Tibial artery (tissue), 4 donors: Measurements from ENCODE around the gene SCFD2.

Experiments used
- DNase-seq, 2 donors: peaks; one replicate each; pipeline ENCODE4 v3.0.0-alpha.2; 2019
- H3K27ac ChIP-seq, 2 donors: fragments of 200-600 bp; sonication (generic) in 1 of 2; 1 replicate in 1 of 2; 2 replicates in 1 of 2; pipeline ENCODE4 v1.5.1; 2018 to 2019; ENCODE audit warnings: mild to moderate bottlenecking in 1 of 2
- H3K27me3 ChIP-seq, 2 donors: fragments of 200-600 bp; sonication (generic) in 1 of 2; one replicate each; pipeline versions ENCODE4 v1.5.1 to v1.6.0; 2016 to 2019
- H3K36me3 ChIP-seq, 3 donors: fragments of 200-600 bp; sonication (generic) in 2 of 3; one replicate each; pipeline ENCODE4 v1.5.1; 2016 to 2019; ENCODE audit warnings: mild to moderate bottlenecking in 2 of 3
- H3K4me1 ChIP-seq, 4 donors: fragments of 200-600 bp; sonication (generic) in 2 of 4; 1 replicate in 3 of 4; 2 replicates in 1 of 4; pipeline ENCODE4 v1.5.1; 2016 to 2019
- H3K4me3 ChIP-seq, 2 donors: fragments of 200-600 bp; sonication (generic) in 1 of 2; 1 replicate in 1 of 2; 2 replicates in 1 of 2; pipeline ENCODE4 v1.5.1; 2018 to 2019; ENCODE audit warnings: mild to moderate bottlenecking in 2 of 2
- H3K9me3 ChIP-seq, 3 donors: fragments of 200-600 bp; sonication (generic) in 1 of 3; one replicate each; pipeline ENCODE4 v1.5.1; 2016 to 2019
- intact Hi-C: fragments of 100-400 bp; cut with DNase I; formaldehyde crosslinking; loops from one replicate; pipeline ENCODE4 v1.15.0; 2023; ENCODE audit warnings: low total_unique reads
- TF ChIP-seq, protein P1 (sequence below), 2 experiments: fragments of 200-600 bp in 1 of 2; fragments of 450-650 bp in 1 of 2; IDR thresholded peaks; one replicate each; pipeline ENCODE4 v1.5.1; 2017 to 2019; ENCODE audit warnings: antibody characterized with exemption in 2 of 2, mild to moderate bottlenecking in 1 of 2, moderate library complexity in 1 of 2

SCFD2 gene

DNA sequence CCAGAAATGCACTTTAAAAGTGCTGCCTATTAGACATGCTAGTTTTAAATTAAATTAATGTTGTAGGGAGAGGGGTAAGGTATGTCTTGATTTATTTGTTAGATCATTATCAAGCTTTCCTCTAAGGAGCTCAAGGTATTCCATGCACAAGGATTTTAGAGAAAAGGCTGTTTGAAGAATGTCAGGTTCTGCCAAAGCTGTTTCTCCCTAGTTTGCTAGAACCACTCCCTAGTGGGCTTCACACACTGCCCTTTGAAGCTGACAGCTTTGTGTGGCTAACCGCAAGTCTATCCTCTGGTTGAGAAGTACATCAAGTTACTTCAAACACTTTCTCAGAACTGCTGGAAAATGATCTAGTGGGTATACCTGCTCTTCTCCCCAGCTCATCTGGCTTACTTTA is 471.4 kb downstream of the SCFD2 start:
- Histone ChIP-seq H3K27ac (no peak overlapping the region), H3K4me3 (no peak overlapping the region), H3K27me3 (no peaks in the 10 kb centered on the region), H3K36me3 (no peaks in the 10 kb centered on the region), H3K9me3 (no peaks in the 10 kb centered on the region), H3K4me1 (no peaks in the 10 kb centered on the region)
- intact Hi-C loops, result no loop called here
- TF ChIP-seq, protein P1, sequence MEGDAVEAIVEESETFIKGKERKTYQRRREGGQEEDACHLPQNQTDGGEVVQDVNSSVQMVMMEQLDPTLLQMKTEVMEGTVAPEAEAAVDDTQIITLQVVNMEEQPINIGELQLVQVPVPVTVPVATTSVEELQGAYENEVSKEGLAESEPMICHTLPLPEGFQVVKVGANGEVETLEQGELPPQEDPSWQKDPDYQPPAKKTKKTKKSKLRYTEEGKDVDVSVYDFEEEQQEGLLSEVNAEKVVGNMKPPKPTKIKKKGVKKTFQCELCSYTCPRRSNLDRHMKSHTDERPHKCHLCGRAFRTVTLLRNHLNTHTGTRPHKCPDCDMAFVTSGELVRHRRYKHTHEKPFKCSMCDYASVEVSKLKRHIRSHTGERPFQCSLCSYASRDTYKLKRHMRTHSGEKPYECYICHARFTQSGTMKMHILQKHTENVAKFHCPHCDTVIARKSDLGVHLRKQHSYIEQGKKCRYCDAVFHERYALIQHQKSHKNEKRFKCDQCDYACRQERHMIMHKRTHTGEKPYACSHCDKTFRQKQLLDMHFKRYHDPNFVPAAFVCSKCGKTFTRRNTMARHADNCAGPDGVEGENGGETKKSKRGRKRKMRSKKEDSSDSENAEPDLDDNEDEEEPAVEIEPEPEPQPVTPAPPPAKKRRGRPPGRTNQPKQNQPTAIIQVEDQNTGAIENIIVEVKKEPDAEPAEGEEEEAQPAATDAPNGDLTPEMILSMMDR (IDR thresholded peaks at IDR 0.05), result no peak
- DNase-seq, result no peak

DNA sequence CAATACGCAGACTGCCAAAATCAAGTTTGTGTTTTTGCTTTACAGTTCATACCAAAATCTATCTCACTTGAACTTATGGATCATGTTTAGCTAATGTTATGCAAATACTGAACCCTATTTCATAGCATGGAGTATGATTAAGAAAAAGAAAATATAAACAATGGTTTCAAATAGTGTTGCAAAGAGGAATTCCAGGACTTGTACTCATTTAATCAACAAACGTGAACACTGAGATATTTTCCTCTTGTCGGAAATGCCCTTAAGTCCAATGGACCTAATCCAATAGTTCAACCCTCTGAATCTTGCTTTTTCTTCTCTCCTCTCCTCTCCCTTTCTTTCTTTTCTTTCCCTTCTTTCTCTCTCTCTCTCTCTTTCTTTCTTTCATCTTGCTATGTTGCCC is 473.0 kb downstream of the SCFD2 start:
- TF ChIP-seq, protein P1 (IDR thresholded peaks at IDR 0.05), result no peak
- Histone ChIP-seq H3K9me3 (no peaks in the 10 kb centered on the region), H3K27me3 (no peaks in the 10 kb centered on the region), H3K27ac (no peak overlapping the region), H3K4me1 (no peaks in the 10 kb centered on the region), H3K36me3 (no peaks in the 10 kb centered on the region), H3K4me3 (no peak overlapping the region)
- DNase-seq, result no peak
- intact Hi-C loops, result no loop called here

DNA sequence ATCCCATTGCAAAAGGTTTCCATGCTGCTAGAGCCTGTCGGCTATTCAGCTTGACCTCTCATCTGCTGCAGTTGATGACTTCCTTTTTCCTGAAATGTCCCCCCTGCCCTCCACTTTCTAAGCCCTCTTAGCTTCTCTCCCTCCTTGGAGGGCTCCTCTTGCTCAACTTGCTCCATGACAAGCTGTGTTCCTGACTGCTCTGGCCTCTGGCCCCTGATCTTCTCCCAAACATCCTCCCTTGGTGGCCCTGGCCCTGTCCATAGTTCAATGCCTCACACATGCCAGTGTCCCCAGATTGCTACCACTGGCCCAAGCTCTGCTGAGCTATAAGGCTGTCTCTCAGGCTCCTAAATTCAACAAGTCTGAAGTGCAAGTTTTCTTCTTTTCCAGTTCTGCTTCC is 474.1 kb downstream of the SCFD2 start:
- no peak for DNase-seq
- Histone ChIP-seq H3K4me1 (no peaks in the 10 kb centered on the region), H3K9me3 (no peaks in the 10 kb centered on the region), H3K27me3 (no peaks in the 10 kb centered on the region), H3K36me3 (no peaks in the 10 kb centered on the region), H3K4me3 (no peak overlapping the region), H3K27ac (no peak overlapping the region)
- intact Hi-C loops, result no loop called here
- TF ChIP-seq, protein P1 (IDR thresholded peaks at IDR 0.05), result no peak

DNA sequence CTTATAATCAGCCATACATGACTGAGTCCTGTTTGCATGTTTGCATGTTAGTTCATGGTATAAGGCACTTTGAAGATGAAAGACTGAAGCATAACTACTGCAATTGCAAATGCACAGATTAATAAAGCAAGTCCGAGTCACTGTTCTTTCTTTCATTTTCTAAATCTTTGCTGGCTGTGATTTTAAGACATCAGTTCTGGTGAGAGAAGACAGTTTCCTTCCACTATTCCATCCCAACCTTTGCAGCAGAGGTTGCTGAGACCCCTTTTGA is 475.4 kb downstream of the SCFD2 start:
- Histone ChIP-seq H3K27me3 (no peaks in the 10 kb centered on the region), H3K27ac (no peak overlapping the region), H3K4me3 (no peak overlapping the region), H3K9me3 (no peaks in the 10 kb centered on the region), H3K36me3 (peaks cover 0 to 7% (median 0%) of the 10 kb centered on the region in 3 donors), H3K4me1 (no peaks in the 10 kb centered on the region)
- DNase-seq, result no peak
- TF ChIP-seq, protein P1 (IDR thresholded peaks at IDR 0.05), result no peak
- intact Hi-C loops, result no loop called here

DNA sequence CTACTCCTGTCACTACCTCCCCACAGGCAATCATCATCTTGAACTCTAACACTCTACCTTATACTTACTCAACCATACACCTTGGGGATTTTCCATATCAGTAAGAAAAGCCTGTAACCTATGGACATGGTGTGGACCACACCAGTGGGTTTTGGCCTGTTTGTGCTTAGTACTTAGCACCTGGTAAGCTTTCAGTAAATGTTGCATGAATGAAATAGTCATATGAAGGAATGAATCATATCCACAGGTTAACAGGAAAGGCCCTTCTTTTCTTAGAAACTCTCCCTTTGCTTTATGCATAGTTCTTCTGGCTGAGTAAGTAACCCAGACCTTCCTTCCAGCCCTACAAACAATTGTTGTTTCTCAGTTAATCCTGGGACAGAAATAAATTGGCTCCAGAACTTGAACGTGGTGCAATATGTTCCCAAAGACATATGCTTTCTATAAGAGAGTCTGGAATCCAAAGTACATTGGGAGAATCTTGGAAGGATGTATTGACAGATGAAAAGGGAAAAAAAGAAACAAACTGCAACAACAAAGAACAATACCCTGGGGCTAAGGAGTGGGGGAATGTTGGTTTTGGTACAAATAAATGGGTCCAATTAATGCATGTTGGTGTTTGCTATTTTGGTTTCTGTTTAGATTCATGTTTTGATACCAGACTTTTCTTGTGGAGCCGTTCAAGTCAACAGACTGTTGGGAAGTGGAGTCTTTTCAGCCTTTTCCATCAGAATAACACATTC is 475.9 kb downstream of the SCFD2 start:
- intact Hi-C loops, result no loop called here
- no peak for DNase-seq
- Histone ChIP-seq H3K9me3 (no peaks in the 10 kb centered on the region), H3K27ac (no peak overlapping the region), H3K36me3 (peaks cover 0 to 11% (median 0%) of the 10 kb centered on the region in 3 donors), H3K4me1 (no peaks in the 10 kb centered on the region), H3K4me3 (no peak overlapping the region), H3K27me3 (no peaks in the 10 kb centered on the region)
- TF ChIP-seq, protein P1 (IDR thresholded peaks at IDR 0.05), result no peak

DNA sequence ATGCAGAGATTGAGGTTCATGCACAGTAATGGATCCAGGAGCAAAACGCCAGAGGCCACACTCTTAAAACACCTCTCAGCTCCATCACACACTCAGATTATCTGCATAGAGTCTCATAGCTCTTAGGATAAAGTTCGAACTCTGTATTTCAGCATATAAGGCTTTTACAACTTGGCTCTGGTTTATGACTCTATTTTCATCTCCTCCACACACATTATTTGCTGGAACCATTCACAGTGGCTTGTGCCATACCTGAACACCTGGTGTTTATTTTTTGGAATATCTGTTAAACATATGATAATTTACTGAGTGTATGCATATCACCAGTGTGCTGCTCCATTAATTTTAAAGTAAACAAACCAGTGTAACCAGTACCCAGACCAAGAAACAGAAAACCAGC is 476.5 kb downstream of the SCFD2 start:
- no peaks in the 10 kb centered on the region for H3K9me3 ChIP-seq
- no peaks in the 10 kb centered on the region for H3K4me1 ChIP-seq
- no peak for DNase-seq
- H3K27me3 ChIP-seq, result no peaks in the 10 kb centered on the region
- no peak overlapping the region for H3K4me3 ChIP-seq
- intact Hi-C loops, result no loop called here
- H3K27ac ChIP-seq, result no peak overlapping the region
- TF ChIP-seq, protein P1 (IDR thresholded peaks at IDR 0.05), result no peak
- peaks cover 0 to 16% (median 0%) of the 10 kb centered on the region in 3 donors for H3K36me3 ChIP-seq
